Measurements from ENCODE around the gene COPS4. TPM values are rescaled to one million over a fixed set of nuclear protein-coding genes. Genes with fewer than 3 reads are reported as not detected.

Gene COPS4
- total RNA-seq, 1 experiment from 2014 or later = 136 TPM

GRCh38 chr4:83121246-83121645, 86.3 kb downstream of the COPS4 start:
- DNase-seq (ENCODE audit: low read depth) = no peak

DNA sequence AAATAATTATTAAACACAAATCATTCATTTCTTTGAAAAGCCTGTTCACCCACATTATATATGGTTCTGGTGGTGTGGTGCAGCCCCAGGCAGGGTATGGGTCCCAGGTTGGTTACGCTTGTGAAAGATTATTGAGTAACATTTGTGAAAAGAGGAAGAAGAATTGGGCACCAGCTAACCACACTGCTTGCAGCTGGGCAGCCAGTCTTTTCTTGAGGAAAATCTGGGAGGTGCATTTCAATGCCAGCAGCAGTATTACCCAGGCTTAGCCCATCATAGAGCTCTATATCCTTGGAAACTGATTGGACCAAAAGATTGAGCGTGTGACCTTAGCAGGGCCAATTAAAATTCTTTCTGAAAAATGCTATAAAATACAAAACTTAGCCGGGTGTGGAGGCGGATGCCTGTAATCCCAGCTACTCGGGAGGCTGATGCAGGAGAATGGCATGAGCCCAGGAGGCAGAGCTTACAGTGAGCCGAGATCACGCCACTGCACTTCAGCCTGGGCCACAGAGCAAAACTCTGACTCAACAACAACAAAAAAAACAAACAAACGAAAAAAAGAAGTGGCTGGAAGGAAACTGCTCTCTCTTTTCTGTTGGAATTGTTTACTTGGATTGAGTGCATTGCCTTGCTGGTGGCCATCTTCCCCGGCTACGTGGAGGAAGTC, 89.3 kb downstream of the COPS4 start:
- no peak for DNase-seq (ENCODE audit: low read depth)

Other genes with a start within 250 kb of the COPS4 start
- 10.1 and 13.2 TPM in 2 replicates for gene SCD5, start 236.4 kb upstream of the COPS4 start, total RNA-seq (2014; rRNA removed; shearing (Covaris generic))
- gene SEC31A, start 144.0 kb upstream of the COPS4 start, total RNA-seq (2014; rRNA removed; shearing (Covaris generic)) = 134 and 174 TPM in 2 replicates
- 1.9 and 3.1 TPM in 2 replicates for gene THAP9, start 134.4 kb upstream of the COPS4 start, total RNA-seq (2014; rRNA removed; shearing (Covaris generic))
- 22.7 and 25.6 TPM in 2 replicates for gene LIN54, start 24.4 kb upstream of the COPS4 start, total RNA-seq (2014; rRNA removed; shearing (Covaris generic))
- 0.39 and 0.96 TPM in 2 replicates for gene PLAC8, start 79.5 kb downstream of the COPS4 start, total RNA-seq (2014; rRNA removed; shearing (Covaris generic))
- 20.1 and 22.5 TPM in 2 replicates for gene COQ2, start 249.6 kb downstream of the COPS4 start, total RNA-seq (2014; rRNA removed; shearing (Covaris generic))

Data from RPMI7951 (cell line).